Natural killer cell (primary cell): ENCODE results near the gene MDH2. TPM values are rescaled to one million over a fixed set of nuclear protein-coding genes. Genes with fewer than 3 reads are reported as not detected.

Experiments used
- ATAC-seq, 3 donors: fragments of 150-1000 bp in 2 of 3; fragments of 200-7000 bp in 1 of 3; cut with Tn5 transposase; 1 replicate in 1 of 3; 2 replicates in 2 of 3; pipeline ENCODE4 v1.10.0; 2021; ENCODE audit warnings: mild to moderate bottlenecking in 2 of 3, moderate library complexity in 2 of 3
- DNase-seq, 2 donors: peaks; one replicate each; pipeline versions ENCODE4 v3.0.0 to v3.0.0-alpha.2; 2013 to 2021; ENCODE audit warnings: mixed read lengths in 1 of 2
- H3K27ac ChIP-seq: one replicate; pipeline ENCODE4 v1.5.1; 2013; ENCODE audit warnings: mild to moderate bottlenecking, low read length
- H3K27me3 ChIP-seq: one replicate; pipeline ENCODE4 v1.6.1; 2013; ENCODE audit warnings: low read length; ENCODE audit not compliant: control insufficient read depth, insufficient read depth
- H3K36me3 ChIP-seq: one replicate; pipeline ENCODE4 v1.6.1; 2013; ENCODE audit warnings: low read length; ENCODE audit not compliant: control insufficient read depth, insufficient read depth
- H3K4me1 ChIP-seq: one replicate; pipeline ENCODE4 v1.6.1; 2013; ENCODE audit warnings: low read length; ENCODE audit not compliant: control insufficient read depth, insufficient read depth
- H3K4me3 ChIP-seq: one replicate; pipeline ENCODE4 v1.5.1; 2013; ENCODE audit warnings: low read length
- H3K9me3 ChIP-seq: one replicate; pipeline ENCODE4 v1.6.1; 2013; ENCODE audit warnings: low read length; ENCODE audit not compliant: control insufficient read depth, insufficient read depth
- H3K27ac Mint-ChIP-seq, 2 donors: one replicate each; pipeline ENCODE4 v1.8.0; 2022; ENCODE audit warnings: mild to moderate bottlenecking in 2 of 2, mixed read lengths in 2 of 2, moderate library complexity in 1 of 2
- H3K27me3 Mint-ChIP-seq, 2 donors: one replicate each; pipeline ENCODE4 v1.8.0; 2022; ENCODE audit warnings: low read depth in 2 of 2, mixed read lengths in 2 of 2
- H3K36me3 Mint-ChIP-seq: one replicate; pipeline ENCODE4 v1.8.0; 2022; ENCODE audit warnings: mixed read lengths
- H3K4me1 Mint-ChIP-seq, 2 donors: one replicate each; pipeline ENCODE4 v1.8.0; 2022; ENCODE audit warnings: mixed read lengths in 2 of 2
- H3K4me3 Mint-ChIP-seq: one replicate; pipeline ENCODE4 v1.8.0; 2022; ENCODE audit warnings: mild to moderate bottlenecking, moderate library complexity, mixed read lengths
- H3K9me3 Mint-ChIP-seq, 2 donors: one replicate each; pipeline ENCODE4 v1.8.0; 2022; ENCODE audit warnings: mixed read lengths in 2 of 2
- CTCF ChIP-seq: fragments of 200-600 bp; IDR thresholded peaks from one replicate; pipeline ENCODE4 v1.8.0; 2022; ENCODE audit warnings: antibody characterized with exemption
- WGBS: methylation state at CpG from one replicate; pipeline ENCODE4 v1.1.7; 2013; ENCODE audit warnings: missing lambda C conversion rate; ENCODE audit not compliant: insufficient coverage; 5-methylcytosine and 5-hydroxymethylcytosine counted together
- intact Hi-C: fragments of 100-400 bp; cut with micrococcal nuclease; formaldehyde crosslinking; loops from one replicate; pipeline ENCODE4 v1.14.2; 2022
- total RNA-seq, 4 donors: library from RNA; stranded (reverse); fragments of 120-200 nt in 1 of 4; gene quantifications; one replicate each; pipeline versions ENCODE4 v1.2.3 to v1.2.4, GENCODE V29; 2013 to 2022

The MDH2 gene
- total RNA-seq, 3 donors from 2014 or later (not counting 1 experiment from before 2014, with no cell fraction given), result 75.9 to 95.0 (median 93.9) TPM

GRCh38 chr7:76064208-76064970 is 16.5 kb downstream of the MDH2 start:
- H3K4me3 ChIP-seq, result no peak overlapping the region
- peaks cover 76% of the 10 kb centered on the region for H3K36me3 ChIP-seq
- Mint-ChIP-seq H3K27ac (no peak overlapping the region), H3K27me3 (no peaks in the 10 kb centered on the region), H3K36me3 (no peaks in the 10 kb centered on the region), H3K9me3 (no peaks in the 10 kb centered on the region), H3K4me1 (no peaks in the 10 kb centered on the region), H3K4me3 (no peak overlapping the region)
- 96% methylated on average over 24 of the region's 24 CpGs for WGBS
- no peaks in the 10 kb centered on the region for H3K27me3 ChIP-seq
- H3K9me3 ChIP-seq, result no peaks in the 10 kb centered on the region
- TF ChIP-seq CTCF, result no peak
- intact Hi-C loops, result no loop called here
- DNase-seq (no peak), ATAC-seq (no peak)
- H3K4me1 ChIP-seq, result no peaks in the 10 kb centered on the region
- H3K27ac ChIP-seq, result no peak overlapping the region

- no peaks in the 10 kb centered on the region for H3K27me3 Mint-ChIP-seq
- ATAC-seq (no peak), DNase-seq (no peak)
- Histone ChIP-seq H3K36me3 (peaks cover 69% of the 10 kb centered on the region), H3K27ac (no peak overlapping the region), H3K4me1 (no peaks in the 10 kb centered on the region), H3K9me3 (no peaks in the 10 kb centered on the region), H3K4me3 (no peak overlapping the region), H3K27me3 (no peaks in the 10 kb centered on the region)
- H3K4me3 Mint-ChIP-seq, result no peak overlapping the region
- intact Hi-C loops, result no loop called here
- no peaks in the 10 kb centered on the region for H3K9me3 Mint-ChIP-seq
- H3K4me1 Mint-ChIP-seq, result no peaks in the 10 kb centered on the region
- H3K27ac Mint-ChIP-seq, result no peak overlapping the region
- WGBS, result 91% methylated on average over 14 of the region's 14 CpGs
- no peaks in the 10 kb centered on the region for H3K36me3 Mint-ChIP-seq
- no peak for TF ChIP-seq CTCF
Observed at GRCh38 chr7:76065016-76065612, 17.2 kb downstream of the MDH2 start.

GRCh38 chr7:76066716-76067503 is 19.0 kb downstream of the MDH2 start:
- DNase-seq, result no peak
- no peak for TF ChIP-seq CTCF
- no peak for ATAC-seq
- intact Hi-C loops, result no loop called here
- no peaks in the 10 kb centered on the region for H3K9me3 ChIP-seq
- peaks cover 51% of the 10 kb centered on the region for H3K36me3 ChIP-seq
- WGBS, result 91% methylated on average over 13 of the region's 14 CpGs
- Mint-ChIP-seq H3K27me3 (no peaks in the 10 kb centered on the region), H3K4me1 (no peaks in the 10 kb centered on the region), H3K9me3 (no peaks in the 10 kb centered on the region), H3K4me3 (no peak overlapping the region), H3K36me3 (no peaks in the 10 kb centered on the region), H3K27ac (no peak overlapping the region)
- no peak overlapping the region for H3K27ac ChIP-seq
- H3K4me3 ChIP-seq, result no peak overlapping the region
- no peaks in the 10 kb centered on the region for H3K27me3 ChIP-seq
- H3K4me1 ChIP-seq, result no peaks in the 10 kb centered on the region
